ENCODE data around the gene DNASE1L2. TPM values are rescaled to one million over a fixed set of nuclear protein-coding genes. Genes with fewer than 3 reads are reported as not detected.
A peak's percentile ranks its signal among the peaks of the same experiment; 100 is the strongest.

DNASE1L2 gene
- total and polyA plus RNA-seq, 2 of the 4 experiments (the other 2 are of a cell fraction) = 0.18 to 0.75 TPM

DNA sequence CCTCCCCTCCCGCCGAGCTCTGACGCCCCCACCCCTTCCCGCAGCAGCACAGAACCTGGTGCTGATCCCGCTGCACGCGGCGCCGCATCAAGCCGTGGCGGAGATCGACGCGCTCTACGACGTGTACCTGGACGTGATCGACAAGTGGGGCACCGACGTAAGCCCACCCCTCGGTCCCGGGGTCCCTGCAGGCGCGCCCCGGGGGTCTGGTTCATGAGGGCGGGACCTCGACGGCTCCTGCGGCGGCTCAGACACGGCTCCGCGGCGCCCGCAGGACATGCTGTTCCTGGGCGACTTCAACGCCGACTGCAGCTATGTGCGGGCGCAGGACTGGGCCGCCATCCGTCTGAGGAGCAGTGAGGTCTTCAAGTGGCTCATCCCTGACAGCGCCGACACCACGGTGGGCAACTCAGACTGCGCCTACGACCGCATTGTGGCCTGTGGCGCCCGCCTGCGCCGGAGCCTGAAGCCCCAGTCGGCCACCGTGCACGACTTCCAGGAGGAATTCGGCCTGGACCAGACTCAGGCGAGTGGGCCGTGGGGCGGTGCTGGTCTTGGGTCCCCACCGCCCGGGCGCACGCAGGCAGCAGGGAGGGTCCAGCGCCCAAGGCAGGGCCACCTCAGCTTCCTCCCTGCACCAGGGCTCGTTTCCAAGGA, 1.4 kb downstream of the DNASE1L2 start:
- ChIA-PET CTCF (interaction anchor here (1.2 kb wide), 1 partner anchor 12 kb away, joined by 4 read pairs; no protein-coding TSS in a partner anchor), POLR2A (ENCODE audit: unreplicated experiment) (no interaction called here)
- Histone ChIP-seq H4K20me1 (ENCODE audit: insufficient read depth, low read length) (peaks cover 14% of the 10 kb centered on the region), H2BK5ac (ENCODE audit: low read depth, low read length, poor library complexity, severe bottlenecking) (no peak overlapping the region), H2BK20ac (ENCODE audit: low read depth, low read length) (no peak overlapping the region), H3K4me3 (ENCODE audit: insufficient read depth, low read depth, low read length) (no peak overlapping the region), H2BK120ac (ENCODE audit: low read depth, low read length) (no peak overlapping the region), H3K27me3 (ENCODE audit: control insufficient read depth, insufficient read depth, low read length) (peaks cover 9% of the 10 kb centered on the region), H2AK9ac (replicated peaks; ENCODE audit: low read depth, low read length, poor library complexity) (peak overlapping the region; percentile 61), H3K23ac (ENCODE audit: low read depth, low read length) (no peak overlapping the region), H4K8ac (ENCODE audit: low read depth in 2 of 2, low read length in 2 of 2) (no peak overlapping the region), H3K4ac (ENCODE audit: low read depth, low read length) (no peak overlapping the region), H3K56ac (ENCODE audit: extremely low read depth, insufficient read depth, low read length) (no peak overlapping the region), H3K14ac (replicated peaks; ENCODE audit: low read depth, low read length) (no peak overlapping the region), H4K91ac (ENCODE audit: insufficient read depth, low read depth, low read length) (no peak overlapping the region), H3K9me3 (ENCODE audit: control insufficient read depth, insufficient read depth, low read length) (no peaks in the 10 kb centered on the region), H2AK5ac (ENCODE audit: low read depth, low read length) (no peak overlapping the region), H3K4me1 (ENCODE audit: control insufficient read depth, insufficient read depth, low read length) (peaks cover 5% of the 10 kb centered on the region; the same call in 1 of the 2 replicates), H2AFZ (replicated peaks; ENCODE audit: low read length, poor library complexity) (peak overlapping the region; percentile 34), H2BK15ac (ENCODE audit: low read depth, low read length) (no peak overlapping the region), H3K9ac (ENCODE audit: low read depth, low read length) (no peak overlapping the region), H3K36me3 (ENCODE audit: control insufficient read depth, insufficient read depth, low read length) (peaks cover 36% of the 10 kb centered on the region), H3K79me1 (ENCODE audit: low read depth in 1 of 2, low read length in 2 of 2) (no peaks in the 10 kb centered on the region), H3K18ac (ENCODE audit: low read depth, low read length) (no peak overlapping the region), H3K4me2 (ENCODE audit: low read depth, low read length) (no peak overlapping the region), H3K27ac (ENCODE audit: insufficient read depth, low read length) (no peak overlapping the region), H3K9me1 (ENCODE audit: insufficient read depth, low read length) (no peaks in the 10 kb centered on the region), H4K5ac (ENCODE audit: low read depth, low read length) (no peak overlapping the region)
- dilution Hi-C loops (cut with HindIII; ENCODE audit: low sequenced_read_pairs, unreplicated experiment) (no loop called here), in situ Hi-C loops (cut with MboI; ENCODE audit: low sequenced_read_pairs) (no loop called here), intact Hi-C loops (cut with micrococcal nuclease) (no loop called here)
- no TSS peak for BruUV-seq (replicated peaks)
- TF ChIP-seq, protein P1, sequence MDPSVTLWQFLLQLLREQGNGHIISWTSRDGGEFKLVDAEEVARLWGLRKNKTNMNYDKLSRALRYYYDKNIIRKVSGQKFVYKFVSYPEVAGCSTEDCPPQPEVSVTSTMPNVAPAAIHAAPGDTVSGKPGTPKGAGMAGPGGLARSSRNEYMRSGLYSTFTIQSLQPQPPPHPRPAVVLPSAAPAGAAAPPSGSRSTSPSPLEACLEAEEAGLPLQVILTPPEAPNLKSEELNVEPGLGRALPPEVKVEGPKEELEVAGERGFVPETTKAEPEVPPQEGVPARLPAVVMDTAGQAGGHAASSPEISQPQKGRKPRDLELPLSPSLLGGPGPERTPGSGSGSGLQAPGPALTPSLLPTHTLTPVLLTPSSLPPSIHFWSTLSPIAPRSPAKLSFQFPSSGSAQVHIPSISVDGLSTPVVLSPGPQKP (IDR thresholded peaks at IDR 0.05; ENCODE audit: borderline replicate concordance, low read depth, low read length) = no peak
- no peak for TF ChIP-seq RAD21 (IDR thresholded peaks at IDR 0.05; ENCODE audit: low read length)
- no peak for TF ChIP-seq NFE2L2 (IDR thresholded peaks at IDR 0.05; ENCODE audit: low read depth, low read length)
- TF ChIP-seq MXI1 (IDR thresholded peaks at IDR 0.05; ENCODE audit: borderline replicate concordance, low read depth, low read length) = no peak
- TF ChIP-seq FOS (IDR thresholded peaks at IDR 0.05; ENCODE audit: low read depth, low read length) = no peak
- no peak for TF ChIP-seq BHLHE40 (IDR thresholded peaks at IDR 0.05; ENCODE audit: low read depth, low read length)
- TF ChIP-seq CEBPB (IDR thresholded peaks at IDR 0.05; ENCODE audit: low read depth, low read length) = no peak
- no peak for TF ChIP-seq POLR2A (IDR thresholded peaks at IDR 0.05; ENCODE audit: low read depth, low read length)
- no peak for TF ChIP-seq RFX5 (IDR thresholded peaks at IDR 0.05; ENCODE audit: low read depth, low read length)
- TF ChIP-seq, protein P2, sequence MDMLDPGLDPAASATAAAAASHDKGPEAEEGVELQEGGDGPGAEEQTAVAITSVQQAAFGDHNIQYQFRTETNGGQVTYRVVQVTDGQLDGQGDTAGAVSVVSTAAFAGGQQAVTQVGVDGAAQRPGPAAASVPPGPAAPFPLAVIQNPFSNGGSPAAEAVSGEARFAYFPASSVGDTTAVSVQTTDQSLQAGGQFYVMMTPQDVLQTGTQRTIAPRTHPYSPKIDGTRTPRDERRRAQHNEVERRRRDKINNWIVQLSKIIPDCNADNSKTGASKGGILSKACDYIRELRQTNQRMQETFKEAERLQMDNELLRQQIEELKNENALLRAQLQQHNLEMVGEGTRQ (IDR thresholded peaks at IDR 0.05; ENCODE audit: low read depth, low read length) = no peak
- no peak for TF ChIP-seq SMC3 (IDR thresholded peaks at IDR 0.05; ENCODE audit: low read depth, low read length)
- TF ChIP-seq CHD1 (IDR thresholded peaks at IDR 0.05; ENCODE audit: low read depth, low read length) = no peak
- TF ChIP-seq MAZ (IDR thresholded peaks at IDR 0.05; ENCODE audit: borderline replicate concordance, low read depth, low read length) = no peak
- TF ChIP-seq MAFK (IDR thresholded peaks at IDR 0.05; ENCODE audit: low read depth, low read length) = no peak
- TF ChIP-seq, protein P3, sequence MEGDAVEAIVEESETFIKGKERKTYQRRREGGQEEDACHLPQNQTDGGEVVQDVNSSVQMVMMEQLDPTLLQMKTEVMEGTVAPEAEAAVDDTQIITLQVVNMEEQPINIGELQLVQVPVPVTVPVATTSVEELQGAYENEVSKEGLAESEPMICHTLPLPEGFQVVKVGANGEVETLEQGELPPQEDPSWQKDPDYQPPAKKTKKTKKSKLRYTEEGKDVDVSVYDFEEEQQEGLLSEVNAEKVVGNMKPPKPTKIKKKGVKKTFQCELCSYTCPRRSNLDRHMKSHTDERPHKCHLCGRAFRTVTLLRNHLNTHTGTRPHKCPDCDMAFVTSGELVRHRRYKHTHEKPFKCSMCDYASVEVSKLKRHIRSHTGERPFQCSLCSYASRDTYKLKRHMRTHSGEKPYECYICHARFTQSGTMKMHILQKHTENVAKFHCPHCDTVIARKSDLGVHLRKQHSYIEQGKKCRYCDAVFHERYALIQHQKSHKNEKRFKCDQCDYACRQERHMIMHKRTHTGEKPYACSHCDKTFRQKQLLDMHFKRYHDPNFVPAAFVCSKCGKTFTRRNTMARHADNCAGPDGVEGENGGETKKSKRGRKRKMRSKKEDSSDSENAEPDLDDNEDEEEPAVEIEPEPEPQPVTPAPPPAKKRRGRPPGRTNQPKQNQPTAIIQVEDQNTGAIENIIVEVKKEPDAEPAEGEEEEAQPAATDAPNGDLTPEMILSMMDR (conservative IDR thresholded peaks at IDR 0.05; ENCODE audit: low read depth, low read length) = no peak
- DNase-seq (no peak), ATAC-seq (ENCODE audit: low read depth) (no peak)
- WGBS, 2 experiments (ENCODE audit: extremely low coverage in 2 of 2, insufficient read length in 1 of 2) = 28% methylated on average over 47 of the region's 65 CpGs; no CpG with 5 or more reads in 1 of the 2 experiments

Measured in IMR-90 (cell line).